Measurements from ENCODE around the gene CFAP100.

The CFAP100 gene

DNA sequence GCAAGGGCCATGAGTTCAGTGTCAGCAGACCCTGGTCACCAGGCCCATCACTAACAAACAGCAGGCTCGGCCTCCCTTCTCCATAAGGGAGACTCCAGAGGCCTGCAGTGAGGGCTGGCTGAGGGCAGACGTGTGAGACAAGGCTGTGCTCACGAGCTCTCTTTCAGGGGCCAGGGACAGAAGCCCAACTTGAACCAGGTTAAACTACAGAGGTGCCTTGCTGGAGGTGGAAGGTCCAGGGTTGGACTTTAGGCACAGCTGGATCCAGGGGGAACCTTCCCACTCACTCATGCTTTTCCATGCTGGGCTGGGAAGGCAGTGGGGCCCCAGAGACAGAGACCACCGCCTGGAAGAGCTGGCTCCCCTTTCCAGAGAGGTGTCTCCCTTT is 19.0 kb downstream of the CFAP100 start:
- no peak for DNase-seq (ENCODE audit: low spot score)
- H3K4me1 Mint-ChIP-seq (ENCODE audit: low read depth): no peaks in the 10 kb centered on the region
- no peaks in the 10 kb centered on the region for H3K36me3 Mint-ChIP-seq (ENCODE audit: low read depth)
- no peak overlapping the region for H3K27ac Mint-ChIP-seq
- H3K9me3 Mint-ChIP-seq: no peaks in the 10 kb centered on the region
- no peak overlapping the region for H3K4me3 Mint-ChIP-seq
- H3K27me3 Mint-ChIP-seq (ENCODE audit: low read depth): peaks cover 11% of the 10 kb centered on the region

DNA sequence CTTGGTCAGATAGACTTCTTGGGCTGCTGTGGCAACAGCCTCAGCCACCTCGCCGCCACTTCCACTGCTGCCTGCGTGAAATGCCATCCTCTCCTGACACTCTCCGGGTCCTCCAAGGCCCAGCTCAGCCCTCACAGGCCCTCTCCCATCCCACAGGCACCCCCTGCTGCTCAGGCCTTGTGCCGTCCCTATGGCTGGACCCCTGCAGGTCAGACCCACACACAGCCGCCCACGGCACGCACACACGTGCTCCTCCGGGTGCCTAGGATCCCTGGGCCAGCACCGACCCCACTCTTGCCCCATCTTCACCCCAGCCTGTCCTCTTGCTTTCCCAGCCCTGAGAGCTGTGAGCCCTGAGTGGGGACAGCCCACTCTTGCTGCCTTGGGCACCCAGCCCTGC is 19.7 kb downstream of the CFAP100 start:
- Mint-ChIP-seq H3K27me3 (ENCODE audit: low read depth) (peaks cover 11% of the 10 kb centered on the region), H3K9me3 (no peaks in the 10 kb centered on the region), H3K36me3 (ENCODE audit: low read depth) (no peaks in the 10 kb centered on the region), H3K27ac (no peak overlapping the region), H3K4me1 (ENCODE audit: low read depth) (no peaks in the 10 kb centered on the region), H3K4me3 (no peak overlapping the region)
- no peak for DNase-seq (ENCODE audit: low spot score)

DNA sequence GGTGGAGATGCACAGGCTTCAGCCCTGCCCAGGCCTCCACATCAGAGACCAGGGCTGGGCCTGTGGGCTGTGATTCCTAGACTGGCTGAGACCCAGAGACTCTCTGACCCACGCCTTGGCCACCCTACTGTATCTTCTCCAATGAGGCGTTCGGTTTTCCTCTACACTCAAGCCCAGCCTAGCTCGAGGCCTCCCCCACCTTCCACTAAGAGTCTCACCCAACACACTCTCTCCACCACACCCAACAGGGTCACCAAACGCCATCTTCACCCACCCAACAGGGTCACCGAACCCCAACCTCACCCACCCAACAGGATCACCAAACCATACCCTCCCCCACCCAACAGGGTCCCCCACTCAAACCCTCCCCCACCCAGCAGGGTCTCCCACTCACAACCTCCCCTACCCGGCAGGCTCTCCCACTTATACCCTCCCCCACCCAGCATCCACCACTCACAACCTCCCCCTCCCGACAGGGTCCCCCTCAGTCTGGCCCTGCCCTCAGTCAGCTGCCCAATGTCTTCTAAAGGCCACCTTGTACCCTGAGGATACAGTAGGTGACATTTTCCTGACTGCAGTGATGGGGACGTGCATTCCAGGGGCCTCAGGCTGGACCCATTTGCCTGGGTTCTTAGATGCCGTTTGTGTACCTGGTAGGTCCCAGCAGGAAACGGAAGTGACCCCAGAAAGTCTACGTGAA is 20.4 kb downstream of the CFAP100 start:
- no peak overlapping the region for H3K27ac Mint-ChIP-seq
- no peaks in the 10 kb centered on the region for H3K9me3 Mint-ChIP-seq
- no peak for DNase-seq (ENCODE audit: low spot score)
- peaks cover 11% of the 10 kb centered on the region for H3K27me3 Mint-ChIP-seq (ENCODE audit: low read depth)
- no peaks in the 10 kb centered on the region for H3K36me3 Mint-ChIP-seq (ENCODE audit: low read depth)
- H3K4me3 Mint-ChIP-seq: no peak overlapping the region
- no peaks in the 10 kb centered on the region for H3K4me1 Mint-ChIP-seq (ENCODE audit: low read depth)

DNA sequence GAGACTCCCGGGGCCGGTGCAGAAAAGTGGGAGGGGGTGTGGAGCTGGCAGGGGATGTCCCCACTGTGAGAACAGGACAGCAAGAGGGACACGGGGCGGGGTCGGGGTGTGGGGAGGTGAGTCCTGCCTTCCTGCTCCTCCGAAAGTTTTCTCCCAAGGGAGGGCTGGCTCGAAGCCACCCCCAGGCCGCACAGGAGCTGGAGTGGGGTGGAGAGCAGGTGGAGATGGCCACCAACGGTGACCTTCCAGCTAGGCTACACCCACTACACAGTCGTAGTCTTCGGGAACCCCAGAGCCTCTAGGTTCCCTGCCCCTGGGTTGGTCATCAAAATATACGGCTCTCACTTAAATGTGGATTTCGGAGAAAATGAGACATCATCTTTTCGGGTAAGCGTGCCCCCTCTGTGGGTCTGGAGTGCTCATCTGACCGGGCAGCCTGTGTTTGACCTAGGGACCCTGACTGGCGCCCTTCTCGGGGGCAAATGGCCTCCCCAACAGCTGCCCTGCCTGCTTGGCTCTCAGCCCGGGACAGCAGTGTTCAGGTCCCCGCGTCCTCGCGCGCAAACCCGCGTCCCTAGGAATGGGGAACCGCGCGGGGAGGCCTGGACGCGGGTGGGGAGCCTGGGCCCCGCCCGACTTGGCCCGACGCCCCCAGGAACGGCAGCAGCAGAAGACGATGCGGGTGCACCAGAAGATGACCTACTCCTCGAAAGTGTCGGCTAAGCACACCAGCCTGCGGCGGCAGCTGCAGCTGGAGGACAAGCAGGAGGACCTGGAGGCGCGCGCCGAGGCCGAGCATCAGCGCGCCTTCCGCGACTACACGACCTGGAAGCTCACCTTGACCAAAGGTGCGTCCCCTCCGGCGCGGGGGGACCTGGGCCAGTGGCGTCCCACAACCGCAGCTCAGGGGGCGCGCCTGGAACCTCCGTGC is 21.2 kb downstream of the CFAP100 start:
- Mint-ChIP-seq H3K4me1 (ENCODE audit: low read depth) (peaks cover 2% of the 10 kb centered on the region), H3K9me3 (no peaks in the 10 kb centered on the region), H3K27ac (no peak overlapping the region), H3K36me3 (ENCODE audit: low read depth) (no peaks in the 10 kb centered on the region), H3K4me3 (no peak overlapping the region), H3K27me3 (ENCODE audit: low read depth) (peaks cover 9% of the 10 kb centered on the region)
- DNase-seq (ENCODE audit: low spot score): no peak

DNA sequence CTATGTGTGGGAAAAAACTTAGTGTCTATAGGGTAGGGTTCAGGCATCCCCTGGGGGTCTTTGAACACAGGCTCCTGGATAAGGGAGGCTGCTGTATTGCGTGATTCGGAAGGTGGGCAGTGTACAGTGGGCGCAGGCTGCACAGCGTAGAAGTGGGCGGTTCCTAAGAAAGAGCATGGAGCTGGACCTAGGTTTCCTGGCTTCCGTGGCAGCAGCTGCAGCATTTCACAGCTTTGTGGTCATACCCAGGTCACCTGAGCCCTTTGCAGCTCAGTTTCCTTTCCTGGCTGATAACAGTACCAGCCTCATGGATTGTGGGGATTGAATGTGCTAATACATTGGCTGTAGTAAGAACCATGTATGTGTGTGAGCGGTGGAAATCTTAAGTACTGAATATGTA is 22.2 kb downstream of the CFAP100 start:
- no peaks in the 10 kb centered on the region for H3K9me3 Mint-ChIP-seq
- H3K27me3 Mint-ChIP-seq (ENCODE audit: low read depth): peaks cover 2% of the 10 kb centered on the region
- DNase-seq (ENCODE audit: low spot score): no peak
- no peak overlapping the region for H3K27ac Mint-ChIP-seq
- H3K4me1 Mint-ChIP-seq (ENCODE audit: low read depth): peaks cover 2% of the 10 kb centered on the region
- no peaks in the 10 kb centered on the region for H3K36me3 Mint-ChIP-seq (ENCODE audit: low read depth)
- no peak overlapping the region for H3K4me3 Mint-ChIP-seq

DNA sequence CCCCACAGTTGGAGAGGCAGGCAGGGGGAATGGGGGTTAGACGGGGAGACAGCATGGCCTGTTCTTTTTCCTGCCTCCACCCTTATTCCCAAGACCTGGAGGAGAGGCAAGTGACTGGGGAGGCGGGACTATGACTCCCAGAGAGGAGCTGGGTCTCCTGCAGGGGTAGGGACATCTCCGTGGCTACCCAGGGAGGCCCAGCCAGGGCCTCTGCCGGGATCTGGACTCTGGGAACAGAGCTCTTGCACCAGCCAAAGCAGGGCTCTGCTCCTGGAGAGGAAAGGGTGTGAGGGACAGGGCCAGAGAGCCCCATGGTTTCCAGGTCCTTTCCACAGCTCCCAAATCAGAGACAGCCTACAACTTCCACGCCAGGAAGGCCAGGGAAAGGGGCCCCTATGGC is 22.8 kb downstream of the CFAP100 start:
- Mint-ChIP-seq H3K27me3 (ENCODE audit: low read depth) (peaks cover 2% of the 10 kb centered on the region), H3K4me1 (ENCODE audit: low read depth) (peaks cover 2% of the 10 kb centered on the region), H3K27ac (no peak overlapping the region), H3K36me3 (ENCODE audit: low read depth) (no peaks in the 10 kb centered on the region), H3K9me3 (no peaks in the 10 kb centered on the region), H3K4me3 (no peak overlapping the region)
- DNase-seq (ENCODE audit: low spot score): no peak

DNA sequence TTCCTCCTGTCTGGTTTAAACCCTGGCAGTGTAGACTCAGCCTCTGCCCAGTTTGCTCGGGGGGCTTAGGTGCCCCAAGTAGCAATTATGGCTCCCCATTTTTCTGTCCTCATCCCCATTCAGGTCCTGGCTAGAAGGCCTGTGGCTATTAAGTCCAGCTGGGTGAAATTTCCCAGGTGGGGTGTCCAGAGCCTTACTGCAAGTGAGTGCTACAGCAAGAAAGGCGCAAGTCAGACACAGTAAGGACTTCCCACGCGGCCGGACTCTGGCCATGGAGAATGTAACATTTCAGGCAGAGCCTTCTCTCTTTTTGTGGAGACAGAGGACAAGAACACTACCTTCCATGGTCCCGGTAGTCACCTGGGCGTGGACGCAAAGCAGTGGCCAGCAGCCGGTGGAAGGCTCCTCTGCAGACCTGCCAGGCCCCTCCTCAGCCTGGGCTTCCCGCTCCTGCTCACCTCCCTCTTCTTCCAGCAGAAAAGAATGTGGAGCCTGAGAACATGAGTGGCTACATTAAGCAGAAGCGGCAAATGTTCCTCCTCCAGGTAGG is 23.3 kb downstream of the CFAP100 start:
- peaks cover 2% of the 10 kb centered on the region for H3K27me3 Mint-ChIP-seq (ENCODE audit: low read depth)
- no peaks in the 10 kb centered on the region for H3K9me3 Mint-ChIP-seq
- DNase-seq (ENCODE audit: low spot score): no peak
- H3K4me3 Mint-ChIP-seq: no peak overlapping the region
- H3K27ac Mint-ChIP-seq: no peak overlapping the region
- H3K4me1 Mint-ChIP-seq (ENCODE audit: low read depth): peaks cover 2% of the 10 kb centered on the region
- H3K36me3 Mint-ChIP-seq (ENCODE audit: low read depth): no peaks in the 10 kb centered on the region

DNA sequence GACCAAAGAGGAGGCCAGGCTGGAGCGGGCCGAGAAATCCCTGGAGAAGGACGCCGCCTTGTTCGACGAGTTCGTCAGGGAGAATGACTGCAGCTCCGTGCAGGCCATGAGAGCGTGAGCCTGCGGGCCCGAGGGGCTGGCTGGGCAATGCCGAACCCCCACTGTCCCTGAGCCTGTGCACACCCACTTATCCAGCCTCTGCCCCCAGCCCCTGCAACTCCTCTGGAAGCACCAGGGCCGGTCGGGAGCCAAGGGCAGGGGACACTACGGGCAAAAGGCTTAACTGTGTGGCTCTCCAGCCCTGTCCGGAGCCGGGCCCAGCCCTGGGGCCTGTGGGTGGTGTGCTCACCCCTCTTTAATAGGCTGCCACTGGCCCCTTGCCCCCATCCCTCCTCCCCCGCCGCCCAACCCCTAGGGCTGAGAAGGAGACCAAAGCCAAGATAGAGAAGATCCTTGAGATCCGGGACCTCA is 24.0 kb downstream of the CFAP100 start:
- H3K36me3 Mint-ChIP-seq (ENCODE audit: low read depth): no peaks in the 10 kb centered on the region
- H3K9me3 Mint-ChIP-seq: no peaks in the 10 kb centered on the region
- no peak for DNase-seq (ENCODE audit: low spot score)
- no peak overlapping the region for H3K27ac Mint-ChIP-seq
- peaks cover 2% of the 10 kb centered on the region for H3K27me3 Mint-ChIP-seq (ENCODE audit: low read depth)
- no peak overlapping the region for H3K4me3 Mint-ChIP-seq
- H3K4me1 Mint-ChIP-seq (ENCODE audit: low read depth): peaks cover 2% of the 10 kb centered on the region

DNA sequence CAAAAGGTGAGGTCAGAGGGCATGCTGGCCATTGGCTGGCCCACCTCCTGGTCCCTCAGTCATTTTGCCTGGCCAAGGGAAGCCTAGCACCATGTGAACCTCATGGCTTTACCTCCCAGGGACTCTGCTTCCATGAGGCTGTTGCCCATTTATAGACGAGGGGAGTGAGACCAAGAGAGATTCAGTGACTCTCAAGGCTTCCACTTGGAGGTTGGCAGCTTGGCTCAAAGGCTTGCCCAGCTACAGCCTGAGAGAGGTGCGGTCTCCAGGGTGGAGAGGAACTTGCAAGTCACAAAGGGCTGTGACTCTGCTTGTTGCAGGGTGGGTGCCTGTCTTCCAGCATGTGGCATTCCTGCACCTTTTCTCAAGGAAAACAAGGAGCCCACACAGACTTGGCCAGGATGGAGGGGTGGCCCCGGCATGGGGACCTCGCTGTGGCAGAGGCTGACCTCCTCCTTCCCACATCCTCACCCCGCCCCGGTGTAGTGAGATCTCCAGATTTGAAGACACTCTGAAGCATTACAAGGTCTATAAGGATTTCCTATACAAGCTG is 24.5 kb downstream of the CFAP100 start:
- H3K27me3 Mint-ChIP-seq (ENCODE audit: low read depth): peaks cover 2% of the 10 kb centered on the region
- no peak for DNase-seq (ENCODE audit: low spot score)
- peaks cover 2% of the 10 kb centered on the region for H3K4me1 Mint-ChIP-seq (ENCODE audit: low read depth)
- H3K9me3 Mint-ChIP-seq: no peaks in the 10 kb centered on the region
- H3K4me3 Mint-ChIP-seq: no peak overlapping the region
- H3K27ac Mint-ChIP-seq: no peak overlapping the region
- H3K36me3 Mint-ChIP-seq (ENCODE audit: low read depth): no peaks in the 10 kb centered on the region

DNA sequence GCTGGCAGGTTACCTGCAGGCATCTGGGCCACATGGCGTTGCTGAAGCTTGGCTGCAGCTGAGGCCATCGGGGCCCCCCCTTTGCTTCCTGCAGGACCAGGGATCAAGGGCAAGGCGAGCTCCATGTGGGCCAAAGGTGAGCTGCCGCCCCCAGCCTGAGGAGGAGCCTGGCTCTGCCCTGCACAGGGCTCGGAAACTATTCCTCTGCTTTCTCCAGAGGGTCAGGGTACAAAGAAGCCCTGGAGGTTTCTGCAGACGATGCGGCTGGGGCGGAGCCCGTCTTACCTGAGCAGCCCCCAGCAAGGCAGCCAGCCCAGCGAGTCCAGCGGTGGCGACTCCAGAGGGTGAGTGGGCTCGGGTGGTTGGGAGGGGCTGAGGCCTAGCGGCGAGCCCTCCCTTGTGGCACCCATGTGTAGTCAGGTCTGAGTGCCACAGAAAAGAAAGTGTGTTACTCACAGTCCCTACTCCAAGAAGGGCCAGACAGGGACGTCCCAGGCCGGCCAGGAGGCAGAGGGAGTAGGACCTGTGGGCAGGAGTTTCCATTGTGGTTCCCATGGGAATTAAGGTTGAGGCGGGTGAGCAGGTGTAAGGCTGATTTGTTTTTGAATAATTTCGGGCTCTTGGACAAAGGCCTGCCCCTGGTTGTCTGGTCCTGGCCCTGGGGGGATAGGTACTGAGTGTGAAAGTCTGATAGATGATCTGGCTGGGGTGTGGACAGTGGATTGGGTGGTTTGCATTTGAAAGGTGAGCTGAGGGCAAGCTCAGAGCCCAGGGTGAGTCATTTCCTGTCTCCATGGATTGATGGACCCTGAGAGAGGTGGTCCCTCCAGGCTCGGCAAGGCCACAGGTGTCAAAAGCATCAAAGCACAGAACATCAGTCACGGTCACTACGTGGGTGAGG is 25.4 kb downstream of the CFAP100 start:
- peaks cover 2% of the 10 kb centered on the region for H3K4me1 Mint-ChIP-seq (ENCODE audit: low read depth)
- no peak for DNase-seq (ENCODE audit: low spot score)

DNA sequence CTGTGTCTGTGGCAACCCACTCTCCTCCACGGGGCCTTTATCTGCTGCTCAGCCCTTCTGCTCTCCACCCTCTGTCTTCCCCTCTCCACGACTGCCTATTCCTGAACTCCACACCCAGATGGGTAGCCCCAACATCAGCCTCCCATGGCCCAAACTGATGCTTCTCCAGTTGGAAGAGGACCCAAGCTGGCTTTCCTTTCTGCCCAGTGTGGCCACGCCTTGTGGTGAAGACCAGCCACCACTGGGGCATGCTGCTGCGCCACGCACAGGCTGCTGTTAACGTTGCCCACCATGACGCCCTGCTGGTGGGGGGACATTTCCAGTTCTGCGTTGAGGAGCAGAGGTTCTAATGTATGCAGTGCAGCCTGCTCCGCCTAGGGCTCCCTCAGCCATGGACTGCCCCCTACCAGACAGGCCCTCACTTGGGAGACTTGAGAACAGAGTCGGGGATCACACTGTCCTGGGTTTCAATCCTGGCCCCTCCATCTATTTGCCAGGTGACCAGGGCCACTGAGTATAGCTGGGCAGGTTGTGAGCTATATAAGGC is 26.9 kb downstream of the CFAP100 start:
- Mint-ChIP-seq H3K4me1 (ENCODE audit: low read depth) (peaks cover 2% of the 10 kb centered on the region), H3K27me3 (ENCODE audit: low read depth) (no peaks in the 10 kb centered on the region), H3K36me3 (ENCODE audit: low read depth) (no peaks in the 10 kb centered on the region), H3K9me3 (peaks cover 9% of the 10 kb centered on the region), H3K27ac (no peak overlapping the region), H3K4me3 (no peak overlapping the region)
- no peak for DNase-seq (ENCODE audit: low spot score)

More for the DNA sequence above, 25.4 kb downstream of the CFAP100 start:
- H3K4me3 Mint-ChIP-seq: no peak overlapping the region
- H3K9me3 Mint-ChIP-seq: no peaks in the 10 kb centered on the region
- H3K27me3 Mint-ChIP-seq (ENCODE audit: low read depth): no peaks in the 10 kb centered on the region
- H3K36me3 Mint-ChIP-seq (ENCODE audit: low read depth): no peaks in the 10 kb centered on the region
- H3K27ac Mint-ChIP-seq: no peak overlapping the region

DNA sequence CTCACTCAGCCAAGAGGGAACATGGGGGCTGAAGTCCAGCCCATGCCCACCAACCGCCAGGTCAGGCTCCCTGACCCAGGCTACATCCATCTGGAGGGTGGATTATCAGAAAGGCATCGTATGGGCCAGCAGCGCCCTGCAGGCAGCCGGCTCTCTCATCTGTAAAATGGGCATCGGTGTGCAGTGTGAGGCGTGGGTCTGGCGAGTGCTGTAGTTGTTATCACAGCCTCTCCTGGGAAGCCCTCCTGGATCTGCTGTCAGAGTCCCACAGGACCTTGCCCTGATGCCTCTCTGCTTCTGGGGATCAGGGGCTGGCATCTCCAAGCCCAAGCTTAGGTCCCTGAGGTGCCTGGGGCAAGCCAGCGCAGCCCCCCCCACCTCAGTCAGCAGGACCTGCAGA is 27.4 kb downstream of the CFAP100 start:
- Mint-ChIP-seq H3K36me3 (ENCODE audit: low read depth) (no peaks in the 10 kb centered on the region), H3K27me3 (ENCODE audit: low read depth) (no peaks in the 10 kb centered on the region), H3K9me3 (peaks cover 14% of the 10 kb centered on the region), H3K27ac (no peak overlapping the region), H3K4me1 (ENCODE audit: low read depth) (peaks cover 2% of the 10 kb centered on the region), H3K4me3 (no peak overlapping the region)
- no peak for DNase-seq (ENCODE audit: low spot score)

DNA sequence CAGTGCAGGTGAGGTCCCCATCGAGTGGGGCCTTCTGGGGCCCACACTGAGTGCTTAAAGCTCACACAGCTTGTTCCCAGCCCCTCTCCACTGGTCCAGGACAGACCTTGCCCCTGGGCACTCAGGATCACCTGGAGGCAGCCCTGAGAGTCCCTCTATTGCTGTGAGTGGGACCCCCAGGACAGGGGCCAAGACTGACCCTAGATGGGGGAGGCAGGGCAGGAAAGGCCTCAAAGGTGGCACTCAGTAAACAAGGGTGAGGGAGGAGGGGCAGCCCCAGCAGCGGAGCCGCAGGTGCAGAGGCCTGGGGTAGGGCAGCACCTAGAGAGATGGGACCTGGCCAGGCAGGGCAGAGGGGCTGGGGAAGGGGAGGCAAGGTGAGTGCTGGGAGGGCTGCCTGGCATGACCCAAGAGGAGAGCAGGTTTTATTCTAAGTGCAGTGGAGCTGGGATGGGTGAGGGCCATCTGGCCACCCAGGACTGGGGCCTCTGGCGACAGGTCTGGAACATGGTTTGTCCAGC is 27.9 kb downstream of the CFAP100 start:
- H3K27me3 Mint-ChIP-seq (ENCODE audit: low read depth): no peaks in the 10 kb centered on the region
- peaks cover 2% of the 10 kb centered on the region for H3K4me1 Mint-ChIP-seq (ENCODE audit: low read depth)
- no peaks in the 10 kb centered on the region for H3K36me3 Mint-ChIP-seq (ENCODE audit: low read depth)
- H3K9me3 Mint-ChIP-seq: peaks cover 19% of the 10 kb centered on the region
- no peak overlapping the region for H3K4me3 Mint-ChIP-seq
- no peak overlapping the region for H3K27ac Mint-ChIP-seq
- no peak for DNase-seq (ENCODE audit: low spot score)

Data from T-helper 2 cell treated with Interferon-gamma antibody and Interleukin-4, amounts not matched to agents 5 μg/mL and 100 μg/mL, for 36 hours (primary cell).